Activated T-cell treated with anti-CD3 and anti-CD28 coated beads for 1 hour (primary cell): Measurements from ENCODE around the gene UBAC2.

Source experiments
- DNase-seq: peaks from one replicate; pipeline ENCODE4 v3.0.0-alpha.2; 2020; ENCODE audit warnings: low read depth

UBAC2 gene, protein sequence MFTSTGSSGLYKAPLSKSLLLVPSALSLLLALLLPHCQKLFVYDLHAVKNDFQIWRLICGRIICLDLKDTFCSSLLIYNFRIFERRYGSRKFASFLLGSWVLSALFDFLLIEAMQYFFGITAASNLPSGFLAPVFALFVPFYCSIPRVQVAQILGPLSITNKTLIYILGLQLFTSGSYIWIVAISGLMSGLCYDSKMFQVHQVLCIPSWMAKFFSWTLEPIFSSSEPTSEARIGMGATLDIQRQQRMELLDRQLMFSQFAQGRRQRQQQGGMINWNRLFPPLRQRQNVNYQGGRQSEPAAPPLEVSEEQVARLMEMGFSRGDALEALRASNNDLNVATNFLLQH

GRCh38 chr13:99200432-99201167 is at the start of gene UBAC2:
UBAC2 (plus strand) TSS chr13:99200854; CDS start chr13:99200909, 55 bp downstream.
- peak; percentile 95 for DNase-seq

DNA sequence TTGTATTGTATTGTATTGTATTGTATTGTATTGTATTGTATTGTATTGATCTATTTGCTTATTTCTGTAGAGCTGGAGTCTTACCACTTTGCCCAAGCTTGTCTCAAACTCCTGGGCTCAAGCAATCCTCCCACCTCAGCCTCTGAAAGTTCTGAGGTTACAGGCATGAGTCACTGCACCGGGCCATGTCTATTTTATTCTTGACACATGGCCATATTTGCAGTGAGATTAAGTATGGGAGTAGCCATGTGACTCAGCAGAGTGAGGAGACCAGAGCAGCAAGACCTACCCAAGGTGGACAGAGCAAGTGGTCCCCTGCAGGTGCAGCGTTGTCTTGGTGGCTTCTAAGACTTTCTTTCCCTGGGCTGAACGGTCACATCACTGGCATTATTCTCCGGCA is 49.1 kb upstream of the UBAC2 start:
- DNase-seq: no peak

DNA sequence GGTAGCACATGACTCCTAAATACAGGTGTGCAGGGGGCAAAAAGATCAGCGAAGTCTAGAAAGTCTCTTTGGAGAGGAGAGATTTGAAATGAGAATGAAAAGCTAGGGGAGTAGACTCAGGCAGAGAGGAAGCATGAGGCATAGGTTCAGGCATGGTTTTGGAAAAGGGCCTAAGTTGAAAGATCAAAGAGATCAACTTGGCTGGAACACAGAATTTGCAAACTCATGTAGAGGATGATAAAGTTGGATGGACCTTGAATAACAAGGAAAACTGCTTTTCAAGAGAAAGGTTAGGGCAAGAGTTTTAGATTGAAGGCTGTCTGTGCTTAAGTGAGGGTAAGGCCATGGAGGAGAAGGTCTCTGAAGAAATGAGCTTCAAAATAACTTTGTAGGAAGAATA is 47.4 kb upstream of the UBAC2 start:
- no peak for DNase-seq

DNA sequence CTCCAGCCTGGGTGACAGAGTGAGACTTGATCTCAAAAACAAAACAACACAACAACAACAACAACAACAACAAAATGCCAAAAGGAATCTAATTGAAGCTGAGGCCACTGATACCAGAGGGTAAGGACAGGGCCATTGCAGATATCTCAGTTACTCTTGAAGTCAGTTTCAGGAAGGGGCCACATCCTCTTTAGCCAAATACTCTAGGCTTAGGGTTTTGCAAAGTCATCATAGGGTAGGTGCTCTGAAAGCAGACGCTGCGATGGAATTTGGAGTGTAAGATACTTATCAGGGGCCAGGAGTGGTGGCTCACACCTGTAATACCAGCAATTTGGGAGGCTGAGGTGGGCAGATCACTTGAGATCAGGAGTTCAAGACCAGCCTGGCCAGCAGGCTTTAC is 46.6 kb upstream of the UBAC2 start:
- no peak for DNase-seq

GRCh38 chr13:99155821-99156220 is 44.8 kb upstream of the UBAC2 start:
- DNase-seq: no peak

DNA sequence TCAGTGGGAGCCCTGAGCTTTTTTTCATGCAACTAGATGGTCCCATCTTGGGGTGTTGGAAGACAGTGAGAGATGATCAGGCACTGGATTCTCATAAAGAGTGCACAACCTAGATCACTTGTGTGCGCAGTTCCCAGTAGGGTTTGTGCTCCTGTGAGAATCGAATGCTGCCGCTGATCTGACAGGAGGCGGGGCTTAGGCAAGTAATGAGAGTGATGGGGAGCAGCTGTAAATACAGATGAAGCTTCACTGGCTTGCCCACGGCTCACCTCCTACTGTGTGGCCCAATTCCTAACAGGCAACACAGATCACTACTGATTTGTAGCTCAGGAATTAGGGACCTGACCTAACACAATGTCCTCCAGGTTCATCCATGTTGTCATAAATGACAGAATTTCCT is 43.6 kb upstream of the UBAC2 start:
- DNase-seq: no peak

DNA sequence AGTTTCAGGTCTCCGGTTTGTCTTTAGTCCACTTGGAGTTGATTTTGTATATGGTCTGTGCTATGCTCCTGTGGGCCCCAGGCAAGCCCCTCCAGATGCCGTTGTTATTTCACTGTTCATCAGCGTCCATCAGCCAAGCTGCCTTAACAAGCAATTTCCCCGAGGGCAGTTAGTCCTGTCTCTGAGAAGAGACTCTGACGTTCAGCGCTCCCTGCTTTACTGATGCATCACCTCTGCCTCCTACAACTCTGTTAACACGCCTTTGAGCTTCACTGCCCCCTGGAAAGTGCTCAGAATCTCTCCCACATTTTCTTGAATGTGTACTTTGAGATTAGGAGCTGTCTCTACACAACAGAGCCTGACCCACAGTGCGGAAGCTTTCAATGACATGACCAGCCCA is 41.8 kb upstream of the UBAC2 start:
- DNase-seq: no peak

- no peak for DNase-seq
Observed at GRCh38 chr13:99159331-99160061, 41.2 kb upstream of the UBAC2 start.

- no peak for DNase-seq
Observed at GRCh38 chr13:99160415-99160814, 40.2 kb upstream of the UBAC2 start.

DNA sequence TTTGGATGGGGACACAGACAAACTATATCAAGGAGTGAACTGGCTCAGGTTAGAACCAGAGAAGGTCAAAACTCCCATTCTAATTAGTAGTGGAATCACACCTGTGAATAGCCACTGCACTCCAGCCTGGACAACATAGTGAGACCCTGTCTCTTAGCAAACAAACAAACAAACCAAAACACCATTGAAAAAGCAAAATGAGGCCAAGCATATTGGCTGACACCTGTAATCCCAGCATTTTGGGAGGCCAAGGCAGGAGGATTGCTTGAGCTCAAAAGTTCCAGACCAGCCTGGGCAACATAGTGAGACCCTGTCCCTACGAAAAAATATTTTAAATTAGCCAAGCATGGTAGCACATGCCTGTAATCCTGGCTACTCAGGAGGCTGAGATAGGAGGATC is 39.1 kb upstream of the UBAC2 start:
- no peak for DNase-seq

GRCh38 chr13:99162567-99163361 is 37.9 kb upstream of the UBAC2 start:
- DNase-seq: no peak

DNA sequence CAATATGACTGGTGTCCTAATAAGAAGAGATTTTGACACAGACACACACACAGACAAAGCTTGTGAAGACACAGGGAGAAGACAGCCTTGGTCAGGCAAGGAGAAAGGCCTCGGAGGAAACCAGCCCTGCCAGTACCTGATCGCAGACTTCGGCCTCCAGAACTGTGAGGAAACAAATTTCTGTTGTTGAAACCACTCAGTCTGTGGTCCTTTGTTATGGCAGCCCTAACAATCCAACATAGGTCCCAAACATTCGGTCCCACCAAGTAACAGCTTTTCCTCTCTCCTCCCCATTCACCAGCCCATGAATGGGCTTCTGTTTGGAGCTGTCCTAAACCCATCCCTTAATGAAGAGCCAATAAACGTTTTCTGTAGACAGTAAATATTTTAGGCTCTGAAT is 36.4 kb upstream of the UBAC2 start:
- DNase-seq: no peak

DNA sequence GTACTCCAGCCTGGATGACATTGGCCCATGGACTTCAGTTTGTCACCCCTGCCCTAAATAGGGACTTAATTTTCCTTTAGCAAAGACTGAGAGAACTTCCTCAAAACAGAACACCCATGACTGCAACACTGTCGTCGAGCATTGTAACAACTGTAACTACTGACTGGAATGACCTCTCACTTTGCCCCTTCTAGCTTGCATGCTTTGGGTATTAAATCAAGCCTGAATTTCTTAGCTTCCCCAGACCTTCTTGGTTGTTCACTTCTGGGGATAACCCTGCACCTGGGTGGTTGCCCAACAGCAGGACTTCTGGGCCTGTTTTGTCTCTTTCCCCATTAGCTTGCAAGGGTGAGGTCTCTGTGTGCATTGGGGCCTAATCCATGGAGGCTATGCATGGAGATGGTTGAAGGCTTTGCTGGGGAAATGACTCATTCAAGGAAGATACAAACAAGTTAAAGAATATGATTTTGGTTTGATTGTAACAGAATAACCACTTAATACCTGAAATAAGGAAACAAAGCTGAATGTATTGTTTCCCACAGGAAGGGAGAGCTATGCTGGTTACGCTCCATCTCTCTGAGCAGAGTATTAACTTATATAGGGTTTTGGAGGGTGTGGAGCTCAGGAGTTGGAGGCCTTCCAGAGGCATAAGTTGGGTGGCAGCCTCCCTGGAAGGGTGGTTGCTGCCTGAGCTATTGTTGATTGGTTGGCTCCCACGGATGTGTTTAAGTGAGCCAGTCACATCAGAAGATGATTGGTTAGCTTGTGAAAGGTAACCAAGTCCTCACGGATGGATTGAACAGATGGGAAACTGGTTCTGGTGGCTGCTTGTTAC is 34.7 kb upstream of the UBAC2 start:
- DNase-seq: no peak

DNA sequence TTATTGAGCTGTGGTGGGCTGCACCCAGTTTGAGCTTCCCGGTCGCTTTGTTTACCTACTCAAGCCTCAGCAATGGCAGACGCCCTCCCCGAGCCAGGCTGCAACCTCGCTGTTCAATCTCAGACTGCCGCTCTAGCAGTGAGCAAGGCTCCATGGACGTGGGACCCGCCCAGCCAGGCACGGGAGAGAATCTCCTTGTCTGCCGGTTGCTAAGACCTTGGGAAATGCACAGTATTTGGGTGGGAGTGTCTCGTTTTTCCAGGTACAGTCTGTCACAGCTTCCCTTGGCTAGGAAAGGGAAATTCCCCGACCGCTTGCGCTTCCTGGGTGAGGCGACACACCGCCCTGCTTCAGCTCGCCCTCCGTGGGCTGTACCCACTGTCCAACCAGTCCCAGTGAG is 27.7 kb upstream of the UBAC2 start:
- no peak for DNase-seq

- DNase-seq: no peak
Observed at GRCh38 chr13:99173606-99174005, 27.0 kb upstream of the UBAC2 start.

DNA sequence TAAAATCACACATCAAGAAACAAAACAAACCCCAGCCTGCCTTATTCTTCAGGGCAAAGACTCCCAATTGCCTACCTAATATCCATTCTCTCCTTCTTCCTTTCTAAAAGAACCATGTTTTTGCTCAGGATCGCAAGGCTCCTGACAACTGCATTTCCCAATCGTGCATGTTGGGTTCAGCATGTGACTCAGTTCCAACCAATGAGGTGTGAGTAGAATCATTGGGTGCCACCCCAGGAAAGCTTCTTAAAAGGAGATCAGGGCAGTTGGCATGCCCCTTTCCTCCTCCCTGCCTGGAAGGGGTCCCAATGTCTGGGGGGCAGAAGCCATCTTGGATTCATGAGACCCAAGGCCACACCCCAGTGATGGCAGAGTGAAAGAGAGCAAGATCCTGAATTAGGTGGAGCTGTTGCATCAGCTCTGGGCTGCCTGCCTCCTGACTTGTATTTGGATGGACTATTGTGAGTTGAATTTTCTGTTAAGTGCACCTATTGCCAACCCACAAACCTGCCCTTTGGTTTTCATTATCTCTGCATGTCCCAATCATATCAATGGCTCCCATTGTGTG is 26.0 kb upstream of the UBAC2 start:
- DNase-seq: no peak

GRCh38 chr13:99176309-99177276 is 24.1 kb upstream of the UBAC2 start:
- DNase-seq: peak; percentile 72

DNA sequence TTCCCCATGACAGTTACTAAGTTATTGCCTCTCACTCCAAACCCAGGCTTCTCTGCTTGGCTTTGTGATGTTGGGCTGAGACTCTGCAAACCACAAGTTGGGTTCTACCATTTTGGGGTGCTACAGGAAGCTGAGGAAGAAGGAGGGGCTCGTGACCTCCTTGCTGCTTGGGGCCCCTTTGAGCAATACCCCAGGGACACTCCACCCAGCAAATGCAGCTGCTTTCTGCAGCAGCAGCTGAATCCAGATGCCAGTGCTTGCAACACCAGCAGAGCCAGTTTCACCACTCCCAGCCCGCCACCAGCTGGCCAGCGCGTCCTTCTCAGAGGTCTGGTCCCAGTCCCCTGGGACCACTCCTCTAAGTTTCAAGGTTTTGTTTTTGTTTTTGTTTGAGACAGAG is 22.0 kb upstream of the UBAC2 start:
- no peak for DNase-seq

GRCh38 chr13:99179460-99179859 is 21.2 kb upstream of the UBAC2 start:
- no peak for DNase-seq

DNA sequence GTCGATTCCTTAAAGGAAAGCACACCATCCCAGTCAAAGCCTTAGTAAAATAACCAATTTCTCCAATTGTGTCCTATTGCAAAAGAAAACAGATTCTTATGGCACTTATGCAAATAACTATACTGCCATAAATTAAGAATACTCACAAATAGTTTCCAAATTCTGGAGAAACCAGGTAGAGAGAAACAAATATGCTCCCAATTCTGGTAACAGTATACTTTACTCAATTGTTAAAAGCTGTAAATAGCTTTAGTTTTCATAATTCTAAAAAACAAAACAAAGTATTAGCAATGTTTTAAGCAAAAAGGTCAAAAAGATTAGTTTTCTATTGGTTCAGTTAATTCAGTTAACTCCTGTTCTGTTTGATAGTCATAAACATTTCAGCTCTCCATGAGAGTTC is 18.2 kb upstream of the UBAC2 start:
- DNase-seq: no peak
